A673 (cell line): ENCODE measurements around the gene LDLRAD3. TPM values are rescaled to one million over a fixed set of nuclear protein-coding genes. Genes with fewer than 3 reads are reported as not detected.
A peak's percentile ranks its signal among the peaks of the same experiment; 100 is the strongest.

ENCODE experiments used
- Bru-seq: library from RNA; stranded (reverse); fragments of 400-500 nt; gene quantifications from one replicate; lab custom pipeline; 2021; lab: Mats Ljungman, UMichigan
- BruChase-seq, 2 experiments: library from RNA; stranded (reverse); fragments of 400-500 nt; gene quantifications; one replicate each; lab custom pipeline; 2021; lab: Mats Ljungman, UMichigan
- BruUV-seq: library from RNA; stranded (reverse); fragments of 400-500 nt; replicated peaks from 2 replicates; lab custom pipeline; 2021; lab: Mats Ljungman, UMichigan
- CTCF ChIA-PET: fragments of 300-600 bp; sonication (Branson Sonifier 250); formaldehyde crosslinking; loops from one replicate; lab custom pipeline; 2022; ENCODE audit warnings: antibody characterized with exemption; lab: Charles Lee
- POLR2A ChIA-PET: fragments of 300-600 bp; sonication (Branson Sonifier 250); formaldehyde crosslinking; loops from one replicate; lab custom pipeline; 2022; ENCODE audit warnings: antibody characterized with exemption; ENCODE audit not compliant: low non-redundant PET; lab: Charles Lee
- DNase-seq: peaks from one replicate; pipeline ENCODE4 v3.0.0-alpha.2; 2015; ENCODE audit warnings: low spot score
- H3K27ac ChIP-seq: fragments of 200-600 bp; sonication (generic); 2 replicates; pipeline ENCODE4 v1.5.1; 2016; ENCODE audit warnings: mixed run types, low read depth, mild to moderate bottlenecking, mixed read lengths, antibody characterized with exemption, low read length; ENCODE audit not compliant: poor library complexity, severe bottlenecking
- H3K27me3 ChIP-seq: fragments of 200-600 bp; sonication (generic); replicated peaks from 2 replicates; pipeline ENCODE4 v1.6.1; 2017; ENCODE audit warnings: mixed run types, low read depth, mild to moderate bottlenecking, mixed read lengths, antibody characterized with exemption, low read length; ENCODE audit not compliant: insufficient read depth, poor library complexity
- H3K36me3 ChIP-seq: fragments of 200-600 bp; sonication (generic); 2 replicates; pipeline ENCODE4 v1.6.1; 2016; ENCODE audit warnings: mixed run types, mild to moderate bottlenecking, mixed read lengths, antibody characterized with exemption, low read length; ENCODE audit not compliant: insufficient read depth, poor library complexity, severe bottlenecking
- H3K4me1 ChIP-seq: fragments of 200-600 bp; sonication (generic); 2 replicates; pipeline ENCODE4 v1.6.1; 2017; ENCODE audit warnings: mixed run types, mild to moderate bottlenecking, mixed read lengths, antibody characterized with exemption, low read length; ENCODE audit not compliant: insufficient read depth, poor library complexity, severe bottlenecking
- H3K4me3 ChIP-seq: fragments of 200-600 bp; sonication (generic); 2 replicates; pipeline ENCODE4 v1.5.1; 2016; ENCODE audit warnings: low read depth, mixed run types, mild to moderate bottlenecking, mixed read lengths, low read length; ENCODE audit not compliant: poor library complexity, severe bottlenecking
- H3K9me3 ChIP-seq: fragments of 200-600 bp; sonication (generic); 2 replicates; pipeline ENCODE4 v1.6.1; 2016; ENCODE audit warnings: mixed run types, low read depth, mild to moderate bottlenecking, mixed read lengths, antibody characterized with exemption, low read length; ENCODE audit not compliant: poor library complexity, severe bottlenecking
- CTCF ChIP-seq: fragments of 300-800, 200-600 bp; sonication (generic); conservative IDR thresholded peaks from 2 replicates; pipeline ENCODE4 v1.5.1; 2017; ENCODE audit warnings: low read depth, mild to moderate bottlenecking, antibody characterized with exemption, low read length, moderate library complexity, mixed read lengths
- EZH2 ChIP-seq: fragments of 200-600 bp; sonication (generic); IDR thresholded peaks from 2 replicates; pipeline ENCODE4 v1.6.1; 2017; ENCODE audit warnings: borderline replicate concordance, low read depth, mild to moderate bottlenecking, mixed read lengths, antibody characterized with exemption, low read length; ENCODE audit not compliant: poor library complexity, severe bottlenecking
- intact Hi-C: fragments of 100-400 bp; cut with micrococcal nuclease; formaldehyde crosslinking; loops from one replicate; pipeline ENCODE4 v1.10.0; 2022; ENCODE audit not compliant: unreplicated experiment
- long read RNA-seq: library from polyadenylated mRNA; stranded (forward); transcript quantifications from one replicate; pipeline ENCODE4 v2.0.0, GENCODE V29; 2022
- total RNA-seq: library from RNA; stranded (reverse); gene quantifications from 2 replicates; pipeline ENCODE4 v1.2.3, GENCODE V29; 2021

Gene LDLRAD3
- total RNA-seq (13.1 and 18.0 TPM in 2 replicates), Bru-seq, nascent RNA (percentile 68 among the genes with signal in this experiment), BruChase-seq, experiment 1, labeled RNA remaining after a 2-hour chase (percentile 67 among the genes with signal in this experiment), BruChase-seq, experiment 2, labeled RNA remaining after a 6-hour chase (percentile 61 among the genes with signal in this experiment)
- long read RNA-seq, transcript LDLRAD3-203 (5 exons, 1,879 nt), result minor isoform, 10 of 41 reads
- long read RNA-seq, transcript LDLRAD3-201 (6 exons, 3,798 nt), result major isoform, 16 of 41 reads
- long read RNA-seq, partial matches to known transcripts, result 6 of 41 reads
- long read RNA-seq, other reads (novel, unspliced or antisense), result 9 of 41 reads

GRCh38 chr11:35943713-35944502 is at the start of gene LDLRAD3:
Gene LDLRAD3, plus strand, starts transcription at chr11:35944062. Its CDS starts 37 bp downstream, at chr11:35944099.
- H3K36me3 ChIP-seq, result no peaks in the 10 kb centered on the region
- H3K9me3 ChIP-seq, result no peaks in the 10 kb centered on the region
- POLR2A ChIA-PET, result interaction anchor here (0.5 kb wide), 1 partner anchor 121 kb away, joined by 3 read pairs; no protein-coding TSS in a partner anchor
- peaks cover 6% of the 10 kb centered on the region for H3K4me1 ChIP-seq
- CTCF ChIA-PET, result interaction anchor here (1.0 kb wide), 1 partner anchor 122 kb away, joined by 4 read pairs; no protein-coding TSS in a partner anchor
- H3K27me3 ChIP-seq, result peaks cover 12% of the 10 kb centered on the region
- H3K27ac ChIP-seq, result no peak within 1 kb of the TSS
- intact Hi-C loops, result loop anchor here (5.0 kb wide), 1 partner anchor 322 kb away; no protein-coding TSS in a partner anchor
- peak within 1 kb of the TSS; percentile 50 for H3K4me3 ChIP-seq
- DNase-seq, result peak; percentile 97
- no TSS peak for BruUV-seq
- TF ChIP-seq CTCF (no peak), EZH2 (no peak)

GRCh38 chr11:35897019-35897418 is 46.8 kb upstream of the LDLRAD3 start:
- no peak overlapping the region for H3K27ac ChIP-seq
- BruUV-seq, result no TSS peak
- DNase-seq, result no peak
- H3K36me3 ChIP-seq, result no peaks in the 10 kb centered on the region
- H3K27me3 ChIP-seq, result no peaks in the 10 kb centered on the region
- intact Hi-C loops, result no loop called here
- CTCF ChIA-PET, result no interaction called here
- POLR2A ChIA-PET, result no interaction called here
- H3K4me3 ChIP-seq, result no peak overlapping the region
- no peaks in the 10 kb centered on the region for H3K9me3 ChIP-seq
- no peak for TF ChIP-seq EZH2
- TF ChIP-seq CTCF, result no peak
- no peaks in the 10 kb centered on the region for H3K4me1 ChIP-seq

- TF ChIP-seq EZH2 (no peak), CTCF (no peak)
- H3K27ac ChIP-seq, result no peak overlapping the region
- POLR2A ChIA-PET, result no interaction called here
- CTCF ChIA-PET, result no interaction called here
- no TSS peak for BruUV-seq
- no peak overlapping the region for H3K4me3 ChIP-seq
- H3K9me3 ChIP-seq, result peaks cover 12% of the 10 kb centered on the region
- H3K4me1 ChIP-seq, result no peaks in the 10 kb centered on the region
- intact Hi-C loops, result no loop called here
- DNase-seq, result no peak
- no peaks in the 10 kb centered on the region for H3K36me3 ChIP-seq
- no peaks in the 10 kb centered on the region for H3K27me3 ChIP-seq
These were observed 40.9 kb upstream of the LDLRAD3 start for GRCh38 chr11:35902961-35903360.
